ENCODE results near the gene PLA2G2D. TPM values are rescaled to one million over a fixed set of nuclear protein-coding genes. Genes with fewer than 3 reads are reported as not detected.

PLA2G2D gene
- total and polyA plus RNA-seq, 9 of the 15 experiments (the other 6 are each of a cell fraction or from before 2014, with no cell fraction given): not detected

GRCh38 chr1:20147846-20148570, 28.7 kb upstream of the PLA2G2D start (continued):
- TF ChIP-seq SRSF9 (IDR thresholded peaks at IDR 0.05; ENCODE audit: borderline replicate concordance, low read depth, low read length) (no peak), MEF2A (IDR thresholded peaks at IDR 0.05; ENCODE audit: control insufficient read depth, low read depth, low read length) (no peak), ADNP (tag; IDR thresholded peaks at IDR 0.05) (no peak), OTX1 (CRISPR knock-in tag; IDR thresholded peaks at IDR 0.05) (no peak), TAF1 (IDR thresholded peaks at IDR 0.05; ENCODE audit: control insufficient read depth, extremely low read depth, insufficient read depth, low read length, severe bottlenecking) (no peak), PCBP1 (IDR thresholded peaks at IDR 0.05; ENCODE audit: low read depth, low read length, poor library complexity, severe bottlenecking) (no peak)

- H3K4me2 ChIP-seq (ENCODE audit: insufficient read depth, low read length): no peak overlapping the region
- peak; percentile 45 for TF ChIP-seq ZFP36 (IDR thresholded peaks at IDR 0.05; ENCODE audit: low read depth, low read length, partially characterized antibody)
- no peak for TF ChIP-seq MYBL2 (IDR thresholded peaks at IDR 0.05; ENCODE audit: low read depth)
- TF ChIP-seq MYBL2 (CRISPR knock-in tag; IDR thresholded peaks at IDR 0.05; ENCODE audit: borderline replicate concordance): no peak
- TF ChIP-seq BCOR (IDR thresholded peaks at IDR 0.05): peak; percentile 37; the same call in 1 of the 2 replicates
- POLR2A ChIA-PET: interaction anchor here (0.5 to 1.5 kb wide), 5 partner anchors 12 to 364 kb away, joined by 3 to 5 read pairs (median 3); partner anchors contain the start of gene MUL1
- DNase-seq (ENCODE audit: extremely low read depth in 1 of 4, low spot score in 3 of 4) (no peak), ATAC-seq (no peak), FAIRE-seq (no peak)
- peaks cover 6 to 77% of the 10 kb centered on the region in 2 experiments; a peak in 4 of 5 replicates for H3K27me3 ChIP-seq (ENCODE audit: control insufficient read depth in 2 of 2, insufficient read depth in 2 of 2, low read length in 2 of 2)
- no peaks in the 10 kb centered on the region for H3K9me3 ChIP-seq (replicated peaks; ENCODE audit: control insufficient read depth, insufficient read depth, low read depth, low read length)
- no peaks in the 10 kb centered on the region for H3K79me2 ChIP-seq (ENCODE audit: control insufficient read depth, insufficient read depth, low read length)
- 2% methylated on average over 13 of the region's 13 CpGs for WGBS (ENCODE audit: insufficient coverage, low coverage, missing lambda C conversion rate)
- no peak overlapping the region for H2AFZ ChIP-seq (ENCODE audit: low read depth, low read length)
- no peak overlapping the region for H3K9ac ChIP-seq (ENCODE audit: insufficient read depth in 1 of 2, low read depth in 2 of 2, low read length in 2 of 2)
- CTCF ChIA-PET (ENCODE audit: low intra/inter-chr PET ratio): no interaction called here
- intact Hi-C loops (cut with micrococcal nuclease) (no loop called here), in situ Hi-C loops (cut with MboI) (no loop called here)
- peaks cover 0 to 4% of the 10 kb centered on the region in 2 experiments; a peak in 1 of 5 replicates for H3K4me1 ChIP-seq (replicated peaks in 1 of 2; ENCODE audit: control insufficient read depth in 2 of 2, insufficient read depth in 2 of 2, low read length in 2 of 2)
- no peaks in the 10 kb centered on the region for H3K9me1 ChIP-seq (ENCODE audit: control insufficient read depth, insufficient read depth, low read length)
- no peak overlapping the region for H3K27ac ChIP-seq (ENCODE audit: extremely low read depth, low read depth, low read length)
- H3K4me3 ChIP-seq: no peak overlapping the region
- no TSS peak for BruUV-seq (replicated peaks)
- no peaks in the 10 kb centered on the region; the same call in 1 of the 2 replicates for H4K20me1 ChIP-seq (replicated peaks; ENCODE audit: control insufficient read depth, insufficient read depth, low read length)
- no peaks in the 10 kb centered on the region for H3K36me3 ChIP-seq (ENCODE audit: control insufficient read depth, insufficient read depth, low read length)
Observed at GRCh38 chr1:20143734-20144565, 24.6 kb upstream of the PLA2G2D start.
